Breast epithelium (tissue), 4 donors: ENCODE results near the gene ARHGAP10. TPM values are rescaled to one million over a fixed set of nuclear protein-coding genes. Genes with fewer than 3 reads are reported as not detected.

Experiments
- DNase-seq, 2 donors: peaks; one replicate each; pipeline ENCODE4 v3.0.0-alpha.2; 2019; ENCODE audit warnings: low spot score in 2 of 2
- H3K27ac ChIP-seq, 2 donors: fragments of 200-600 bp; sonication (generic) in 1 of 2; one replicate each; pipeline ENCODE4 v1.5.1; 2016 to 2019; ENCODE audit warnings: mild to moderate bottlenecking in 1 of 2
- H3K27me3 ChIP-seq, 2 donors: fragments of 200-600 bp; sonication (generic) in 1 of 2; one replicate each; pipeline versions ENCODE4 v1.5.1 to v1.6.0; 2017 to 2019; ENCODE audit warnings: control low read depth in 1 of 2, mild to moderate bottlenecking in 1 of 2
- H3K36me3 ChIP-seq: fragments of 200-600 bp; one replicate; pipeline ENCODE4 v1.5.1; 2019
- H3K4me1 ChIP-seq, 2 donors: fragments of 200-600 bp; sonication (generic); one replicate each; pipeline ENCODE4 v1.5.1; 2016 to 2019; ENCODE audit warnings: control low read depth in 1 of 2
- H3K4me3 ChIP-seq, 3 donors: fragments of 200-600 bp; sonication (generic); 1 replicate in 2 of 3; 2 replicates in 1 of 3; pipeline ENCODE4 v1.5.1; 2016 to 2019; ENCODE audit warnings: mild to moderate bottlenecking in 3 of 3, moderate library complexity in 2 of 3
- H3K9me3 ChIP-seq, 2 donors: fragments of 200-600 bp; sonication (generic) in 1 of 2; one replicate each; pipeline ENCODE4 v1.5.1; 2016 to 2019; ENCODE audit warnings: control low read depth in 1 of 2
- CTCF ChIP-seq, 3 donors: fragments of 450-650 bp; IDR thresholded peaks; one replicate each; pipeline ENCODE4 v1.5.1; 2016 to 2017; ENCODE audit warnings: antibody characterized with exemption in 3 of 3, mild to moderate bottlenecking in 3 of 3, moderate library complexity in 3 of 3
- POLR2A ChIP-seq: fragments of 450-650 bp; IDR thresholded peaks from one replicate; pipeline ENCODE4 v1.6.1; 2016; ENCODE audit warnings: antibody characterized with exemption, mild to moderate bottlenecking, moderate library complexity
- POLR2AphosphoS5 ChIP-seq, 3 donors: sonication (generic); formaldehyde crosslinking; IDR thresholded peaks; one replicate each; pipeline ENCODE4 v1.6.1; 2017; ENCODE audit warnings: antibody characterized with exemption in 3 of 3
- intact Hi-C: fragments of 100-400 bp; cut with DNase I; formaldehyde crosslinking; loops from one replicate; pipeline ENCODE4 v1.15.1; 2023; ENCODE audit warnings: low total_unique reads
- total RNA-seq, 3 donors: library from RNA; depleted of rRNA; stranded (reverse); fragments of >200 nt; gene quantifications; one replicate each; pipeline ENCODE4 v1.1.0, GENCODE V29; 2016

Gene ARHGAP10
- total RNA-seq, 3 donors from 2014 or later: 49.5 to 138 (median 62.6) TPM

GRCh38 chr4:148007792-148008191 is 275.9 kb downstream of the ARHGAP10 start:
- DNase-seq: no peak
- intact Hi-C loops: no loop called here
- TF ChIP-seq CTCF (IDR thresholded peaks at IDR 0.05): no peak
- no peak for TF ChIP-seq POLR2A
- no peak for TF ChIP-seq POLR2AphosphoS5 (IDR thresholded peaks at IDR 0.05)
- no peaks in the 10 kb centered on the region for H3K27me3 ChIP-seq
- no peaks in the 10 kb centered on the region for H3K36me3 ChIP-seq
- no peaks in the 10 kb centered on the region for H3K9me3 ChIP-seq
- H3K4me1 ChIP-seq: no peaks in the 10 kb centered on the region
- peak overlapping the region in 1 of 2 donors; percentile 7 for H3K27ac ChIP-seq
- H3K4me3 ChIP-seq: no peak overlapping the region

- no peak overlapping the region for H3K4me3 ChIP-seq
- no peak for DNase-seq
- TF ChIP-seq POLR2A (no peak), CTCF (IDR thresholded peaks at IDR 0.05) (no peak), POLR2AphosphoS5 (IDR thresholded peaks at IDR 0.05) (no peak)
- no peaks in the 10 kb centered on the region for H3K36me3 ChIP-seq
- H3K9me3 ChIP-seq: no peaks in the 10 kb centered on the region
- H3K4me1 ChIP-seq: no peaks in the 10 kb centered on the region
- no peaks in the 10 kb centered on the region for H3K27me3 ChIP-seq
- intact Hi-C loops: no loop called here
- H3K27ac ChIP-seq: no peak overlapping the region
Measured at GRCh38 chr4:148015058-148015457, 283.2 kb downstream of the ARHGAP10 start.

GRCh38 chr4:148015468-148015867 is 283.6 kb downstream of the ARHGAP10 start:
- H3K4me3 ChIP-seq: no peak overlapping the region
- H3K27me3 ChIP-seq: no peaks in the 10 kb centered on the region
- no peak overlapping the region for H3K27ac ChIP-seq
- no peaks in the 10 kb centered on the region for H3K9me3 ChIP-seq
- no peaks in the 10 kb centered on the region for H3K36me3 ChIP-seq
- intact Hi-C loops: no loop called here
- TF ChIP-seq CTCF (IDR thresholded peaks at IDR 0.05) (no peak), POLR2AphosphoS5 (IDR thresholded peaks at IDR 0.05) (no peak), POLR2A (no peak)
- no peak for DNase-seq
- H3K4me1 ChIP-seq: no peaks in the 10 kb centered on the region

GRCh38 chr4:148016063-148016637 is 284.3 kb downstream of the ARHGAP10 start:
- intact Hi-C loops: no loop called here
- H3K4me1 ChIP-seq: no peaks in the 10 kb centered on the region
- DNase-seq: no peak
- H3K27ac ChIP-seq: no peak overlapping the region
- no peaks in the 10 kb centered on the region for H3K27me3 ChIP-seq
- H3K9me3 ChIP-seq: no peaks in the 10 kb centered on the region
- no peaks in the 10 kb centered on the region for H3K36me3 ChIP-seq
- no peak overlapping the region for H3K4me3 ChIP-seq
- no peak for TF ChIP-seq POLR2AphosphoS5 (IDR thresholded peaks at IDR 0.05)
- TF ChIP-seq POLR2A: no peak
- TF ChIP-seq CTCF (IDR thresholded peaks at IDR 0.05): no peak

GRCh38 chr4:148017801-148018200 is 285.9 kb downstream of the ARHGAP10 start:
- Histone ChIP-seq H3K36me3 (no peaks in the 10 kb centered on the region), H3K9me3 (no peaks in the 10 kb centered on the region), H3K27ac (peak overlapping the region; percentile 48 to 73), H3K4me3 (no peak overlapping the region), H3K27me3 (no peaks in the 10 kb centered on the region), H3K4me1 (no peaks in the 10 kb centered on the region)
- peak in 1 of 2 donors; percentile 55 for DNase-seq
- TF ChIP-seq POLR2AphosphoS5 (IDR thresholded peaks at IDR 0.05) (peak in 1 of 3 donors; percentile 20), CTCF (IDR thresholded peaks at IDR 0.05) (no peak)
- intact Hi-C loops: no loop called here
